ENCODE results near the gene RAB37. TPM values are rescaled to one million over a fixed set of nuclear protein-coding genes. Genes with fewer than 3 reads are reported as not detected.

Gene RAB37
- total and polyA plus RNA-seq, 3 donors from 2014 or later, result 0.81 to 1.9 (median 0.94) TPM

DNA sequence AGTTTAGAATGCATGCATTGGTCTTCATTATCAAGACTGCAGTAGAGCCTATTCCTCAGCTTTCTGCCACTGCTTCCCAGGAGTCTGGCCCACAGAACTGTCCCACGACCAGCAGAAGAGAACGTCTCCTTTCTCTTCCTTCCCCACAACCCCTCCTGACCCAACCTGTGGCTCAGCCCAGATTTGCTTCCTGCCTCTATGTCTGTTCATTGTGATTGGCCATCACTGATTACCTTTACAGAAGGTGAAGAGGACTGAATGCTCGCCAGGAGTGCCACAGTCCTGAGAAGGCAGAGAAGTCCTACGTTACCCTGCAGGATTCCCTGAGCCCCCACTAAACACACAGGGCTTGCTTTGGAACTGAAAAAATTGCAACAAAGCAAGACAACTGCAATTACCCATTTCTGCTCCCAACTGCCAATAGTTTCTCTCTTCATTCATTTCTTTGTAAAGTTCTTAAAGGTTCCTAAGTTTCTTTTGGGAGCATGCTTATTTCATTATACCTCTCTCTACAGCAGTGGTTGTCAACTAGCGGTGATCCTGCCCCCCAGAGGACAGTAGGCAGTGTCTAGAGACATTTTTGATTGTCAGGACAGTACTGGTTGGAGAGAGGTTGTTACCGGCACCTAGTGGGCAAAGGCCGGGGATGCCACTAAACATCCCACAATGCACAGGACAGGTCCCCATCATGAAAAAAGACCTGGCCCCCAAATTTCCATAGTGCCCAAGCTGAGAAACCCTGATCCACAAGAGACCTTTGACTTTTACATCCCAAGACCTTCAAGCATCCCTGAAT lies 43.6 kb downstream of the RAB37 start:
- WGBS, 2 donors, result 75 to 81% methylated on average over 7 of the region's 7 CpGs
- Histone ChIP-seq H3K27me3 (no peaks in the 10 kb centered on the region), H3K4me1 (peaks cover 7% of the 10 kb centered on the region), H3K36me3 (ENCODE audit: low read depth, missing control alignments) (no peaks in the 10 kb centered on the region), H3K9me3 (no peaks in the 10 kb centered on the region), H3K27ac (no peak overlapping the region), H3K4me3 (no peak overlapping the region)
- intact Hi-C loops (cut with DNase I; ENCODE audit: low total_unique reads), result no loop called here
- TF ChIP-seq CTCF (IDR thresholded peaks at IDR 0.05), result no peak
- no peak for TF ChIP-seq POLR2A (IDR thresholded peaks at IDR 0.05)
- DNase-seq, result no peak

DNA sequence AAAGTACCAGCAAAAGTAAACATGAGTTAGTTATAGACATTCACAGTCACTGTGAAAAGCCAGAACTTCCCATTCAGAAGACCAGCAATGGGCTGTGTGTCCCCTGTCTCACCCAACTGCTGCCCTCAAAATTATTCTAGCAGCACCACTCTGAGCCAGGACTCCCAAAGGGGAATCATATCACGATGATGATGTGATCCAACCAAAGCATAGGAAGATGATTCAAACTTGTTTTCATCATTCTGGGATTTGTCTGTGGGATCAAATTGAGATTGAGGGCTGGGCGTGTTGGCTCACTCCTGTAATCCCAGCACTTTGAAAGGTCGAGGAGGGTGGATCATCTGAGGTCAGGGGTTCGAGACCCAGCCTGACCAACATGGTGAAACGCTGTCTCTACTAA lies 45.5 kb downstream of the RAB37 start:
- no peaks in the 10 kb centered on the region for H3K4me1 ChIP-seq
- 88 to 90% methylated on average over 5 of the region's 5 CpGs for WGBS, 2 donors
- DNase-seq, result no peak
- intact Hi-C loops (cut with DNase I; ENCODE audit: low total_unique reads), result no loop called here
- no peak for TF ChIP-seq CTCF (IDR thresholded peaks at IDR 0.05)
- no peak for TF ChIP-seq POLR2A (IDR thresholded peaks at IDR 0.05)
- H3K36me3 ChIP-seq (ENCODE audit: low read depth, missing control alignments), result no peaks in the 10 kb centered on the region
- no peaks in the 10 kb centered on the region for H3K27me3 ChIP-seq
- H3K4me3 ChIP-seq, result no peak overlapping the region
- no peaks in the 10 kb centered on the region for H3K9me3 ChIP-seq
- H3K27ac ChIP-seq, result no peak overlapping the region

DNA sequence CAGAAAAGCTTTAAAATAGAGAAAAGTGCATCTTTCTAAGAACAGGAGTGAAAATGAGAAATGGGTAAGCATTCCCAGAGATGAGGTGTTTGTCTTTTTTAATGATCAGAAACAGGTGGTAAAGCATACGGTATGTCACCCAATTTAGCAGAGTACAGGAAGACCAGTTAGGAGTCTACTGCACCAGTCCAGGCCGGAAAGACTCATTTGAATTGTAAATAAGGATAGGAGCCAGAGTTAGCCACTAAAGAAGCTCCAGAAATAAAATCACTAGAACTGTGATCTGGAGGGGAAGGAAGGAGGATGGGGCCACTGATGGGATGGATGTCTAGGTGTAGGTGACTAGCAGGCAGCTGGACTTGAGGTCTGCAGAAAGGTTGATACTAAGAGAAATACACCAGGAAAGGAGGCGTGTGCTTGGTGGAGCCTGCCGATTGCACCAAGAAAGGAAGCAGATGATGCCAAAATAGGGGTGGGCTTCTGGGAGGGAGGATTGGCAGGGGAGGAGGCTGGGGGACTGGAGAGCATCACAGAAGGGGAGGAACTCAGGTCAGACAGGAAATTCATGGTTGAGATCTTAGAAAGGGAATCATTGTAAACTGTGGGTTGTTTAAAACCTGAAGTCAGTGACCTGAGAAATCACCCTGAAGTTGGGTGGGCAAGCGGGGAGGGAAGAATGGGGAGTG lies 47.2 kb downstream of the RAB37 start:
- 83 to 84% methylated on average over 5 of the region's 5 CpGs for WGBS, 2 donors
- DNase-seq, result no peak
- Histone ChIP-seq H3K4me3 (no peak overlapping the region), H3K4me1 (no peaks in the 10 kb centered on the region), H3K27ac (no peak overlapping the region), H3K36me3 (ENCODE audit: low read depth, missing control alignments) (no peaks in the 10 kb centered on the region), H3K27me3 (no peaks in the 10 kb centered on the region), H3K9me3 (no peaks in the 10 kb centered on the region)
- TF ChIP-seq POLR2A (IDR thresholded peaks at IDR 0.05) (no peak), CTCF (IDR thresholded peaks at IDR 0.05) (no peak)
- intact Hi-C loops (cut with DNase I; ENCODE audit: low total_unique reads), result no loop called here

- Histone ChIP-seq H3K27ac (no peak overlapping the region), H3K4me1 (no peaks in the 10 kb centered on the region), H3K36me3 (ENCODE audit: low read depth, missing control alignments) (no peaks in the 10 kb centered on the region), H3K27me3 (no peaks in the 10 kb centered on the region), H3K4me3 (no peak overlapping the region), H3K9me3 (no peaks in the 10 kb centered on the region)
- WGBS, 2 donors, result 80 to 82% methylated on average over 11 to 21 of the region's 21 CpGs
- intact Hi-C loops (cut with DNase I; ENCODE audit: low total_unique reads), result no loop called here
- TF ChIP-seq POLR2A (IDR thresholded peaks at IDR 0.05), result no peak
- no peak for TF ChIP-seq CTCF (IDR thresholded peaks at IDR 0.05)
- no peak for DNase-seq
These were observed 48.3 kb downstream of the RAB37 start for GRCh38 chr17:74785096-74785980.

Measured in testis (tissue), 3 donors.